GM19328 (cell line): ENCODE data around the gene ETS1.
"Not testable (repeated sequence)": the region's sequence is repeated elsewhere in the genome, so short reads cannot be mapped to it uniquely, and the experiment has no call there.

Experiments used
- ATAC-seq: cut with Tn5 transposase; IDR thresholded peaks from one replicate; pipeline ENCODE4 v1.9.1; 2021; ENCODE audit warnings: mild to moderate bottlenecking, moderate library complexity; ENCODE audit not compliant: unreplicated experiment

ETS1 gene

DNA sequence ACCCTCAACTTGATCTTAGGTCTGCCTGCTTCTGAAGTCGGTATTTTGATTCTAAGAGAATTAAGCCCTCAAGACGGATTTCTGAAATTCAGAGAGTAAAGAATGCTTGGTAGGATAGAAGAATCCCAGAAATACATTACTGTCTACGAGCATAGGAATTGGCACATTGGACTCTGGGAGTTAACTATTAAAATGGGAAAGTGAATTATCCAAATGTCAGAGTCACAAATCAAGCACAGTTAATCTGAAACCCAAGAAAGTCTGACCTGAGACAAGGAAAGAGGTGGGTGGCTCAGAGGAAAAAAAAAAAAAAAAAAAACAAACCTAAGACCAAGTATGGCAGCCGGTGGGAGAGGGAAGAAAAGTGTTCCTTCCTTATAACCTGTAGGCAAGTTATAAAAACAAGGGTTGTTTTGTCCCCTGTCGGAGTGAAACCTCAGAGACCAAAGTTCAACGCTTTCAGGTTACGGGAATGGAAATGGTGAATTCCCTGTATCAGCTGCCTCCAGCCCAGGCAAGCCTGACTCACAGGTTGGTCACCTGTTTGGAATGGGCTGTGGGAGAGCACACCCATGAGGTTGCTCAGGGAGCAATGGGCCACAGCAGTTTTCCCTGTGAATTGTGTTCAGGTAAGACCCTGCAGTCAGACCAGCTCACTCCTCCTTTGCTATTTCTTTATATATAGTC, 139.0 kb downstream of the ETS1 start:
- no peak for ATAC-seq

DNA sequence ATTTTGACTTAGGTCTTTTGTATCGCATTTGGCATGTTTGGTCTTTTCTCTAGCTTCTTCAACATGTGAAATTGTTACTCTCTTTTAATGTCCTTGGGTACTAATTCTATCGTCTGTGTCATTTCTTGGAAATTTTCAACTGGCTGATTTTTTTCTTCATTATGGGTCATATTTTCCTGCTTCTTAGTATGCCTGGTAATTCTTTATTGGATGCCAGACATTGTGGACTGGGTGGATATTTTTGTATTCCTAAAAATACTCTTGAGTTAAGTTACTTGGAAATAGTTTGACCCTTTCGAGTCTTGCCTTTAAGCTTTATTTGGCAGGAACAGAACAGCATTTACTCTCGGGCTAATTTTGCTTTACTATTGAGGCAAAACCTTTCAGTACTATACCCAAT, 140.1 kb downstream of the ETS1 start:
- no peak for ATAC-seq

DNA sequence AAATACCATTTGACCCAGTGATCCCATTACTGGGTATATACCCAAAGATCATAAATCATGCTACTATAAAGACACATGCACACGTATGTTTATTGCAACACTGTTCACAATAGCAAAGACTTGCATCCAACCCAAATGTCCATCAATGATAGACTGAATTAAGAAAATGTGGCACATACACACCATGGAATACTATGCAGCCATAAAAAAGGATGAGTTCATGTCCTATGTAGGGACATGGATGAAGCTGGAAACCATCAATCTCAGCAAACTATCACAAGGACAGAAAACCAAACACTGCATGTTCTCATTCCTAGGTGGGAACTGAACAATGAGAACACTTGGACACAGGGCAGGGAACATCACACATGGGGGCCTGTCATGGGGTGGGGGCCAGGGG, 141.4 kb downstream of the ETS1 start:
- ATAC-seq: not testable (repeated sequence)

DNA sequence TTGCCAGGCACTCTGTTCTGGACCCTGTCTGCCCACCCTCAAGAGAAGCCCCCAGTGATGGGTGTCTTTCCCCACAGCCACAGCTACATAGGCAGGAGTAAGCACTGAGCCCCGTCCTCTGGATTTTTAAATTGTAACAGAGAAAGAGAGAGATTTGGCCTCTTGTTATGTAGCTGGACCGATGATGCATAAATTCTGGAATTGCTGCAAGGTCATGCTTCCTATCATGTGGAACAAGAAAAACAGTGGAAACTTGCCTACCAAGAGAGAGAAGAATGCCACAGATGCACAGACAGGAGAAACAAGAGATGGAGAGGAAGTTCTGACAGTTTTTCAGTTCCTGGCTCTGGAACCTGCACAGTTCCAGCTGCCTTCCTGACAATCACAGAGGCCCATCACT, 150.2 kb downstream of the ETS1 start:
- no peak for ATAC-seq

DNA sequence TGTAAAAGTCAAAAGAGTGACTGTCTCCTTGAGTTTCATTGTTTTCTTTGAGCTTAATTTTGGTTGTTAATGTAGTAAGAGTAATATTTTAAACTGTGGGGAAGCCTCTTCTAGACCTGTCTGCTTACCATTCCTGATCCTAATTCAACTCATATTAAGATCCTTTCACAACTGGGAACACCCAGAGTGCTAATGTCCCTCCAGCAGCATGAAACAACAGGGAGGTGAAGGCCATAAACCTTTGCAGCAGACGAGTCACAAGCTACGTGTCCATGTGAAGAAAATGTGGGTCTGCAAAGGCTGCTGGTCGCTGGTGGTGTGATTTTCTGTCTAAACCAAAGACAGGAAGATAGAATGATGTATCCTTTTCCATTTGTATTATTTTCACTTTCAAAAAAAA, 152.5 kb downstream of the ETS1 start:
- no peak for ATAC-seq

DNA sequence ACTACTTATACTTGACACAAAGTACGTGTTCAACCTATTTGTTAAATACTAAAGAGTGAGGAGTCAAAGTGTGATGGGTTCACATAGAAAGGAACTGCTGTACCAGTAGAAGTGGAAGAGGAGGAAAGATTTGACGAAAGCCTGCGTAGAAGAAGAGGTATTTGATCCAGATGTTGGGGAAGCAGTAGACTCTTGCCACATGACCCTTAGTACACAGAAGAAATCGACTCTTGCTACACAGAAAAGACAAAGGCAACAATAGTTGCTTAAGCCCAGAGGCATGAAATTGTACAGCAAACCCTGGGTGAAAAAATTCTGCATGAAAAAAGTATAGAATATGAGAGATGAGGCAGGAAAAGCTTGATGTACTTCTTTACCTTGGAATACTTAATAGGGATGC, 152.9 kb downstream of the ETS1 start:
- no peak for ATAC-seq

DNA sequence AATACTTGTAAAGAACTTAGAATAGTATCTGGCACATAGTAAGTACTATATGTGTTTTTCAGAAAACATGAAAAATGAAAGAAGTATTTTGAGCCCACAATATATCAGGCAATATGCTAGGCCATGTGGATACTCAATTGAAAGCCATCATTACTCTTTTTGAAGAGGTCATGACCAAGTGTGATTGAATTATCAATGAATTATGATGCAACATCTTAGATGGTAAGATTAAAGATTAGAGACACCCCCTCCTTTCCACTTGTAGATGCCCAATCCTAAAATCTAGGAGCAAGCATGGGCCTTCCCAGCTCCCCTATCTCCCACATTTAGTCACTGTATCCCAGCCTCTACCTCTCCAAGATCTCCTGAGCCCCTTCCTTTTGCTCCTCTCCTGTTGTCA, 154.4 kb downstream of the ETS1 start:
- ATAC-seq: no peak

DNA sequence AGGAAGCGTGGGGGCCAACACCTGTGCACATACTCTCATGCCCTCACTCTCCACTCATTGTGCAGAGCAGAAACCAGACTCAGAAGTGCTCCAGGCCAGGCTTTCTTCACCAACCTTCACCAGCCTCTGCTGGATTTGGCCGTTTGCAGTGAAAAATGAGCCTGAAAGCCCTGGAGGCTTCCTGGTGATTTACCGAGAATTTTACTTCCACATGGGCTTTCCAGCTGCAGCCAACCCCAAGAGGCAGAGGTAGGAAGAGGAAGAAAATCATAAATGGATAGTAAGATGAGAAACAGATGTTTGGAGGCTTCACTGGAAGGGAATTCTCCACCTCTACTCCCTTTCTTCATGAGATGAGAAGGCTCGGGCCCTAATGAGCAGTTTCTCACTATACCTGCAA, 155.4 kb downstream of the ETS1 start:
- ATAC-seq: no peak

DNA sequence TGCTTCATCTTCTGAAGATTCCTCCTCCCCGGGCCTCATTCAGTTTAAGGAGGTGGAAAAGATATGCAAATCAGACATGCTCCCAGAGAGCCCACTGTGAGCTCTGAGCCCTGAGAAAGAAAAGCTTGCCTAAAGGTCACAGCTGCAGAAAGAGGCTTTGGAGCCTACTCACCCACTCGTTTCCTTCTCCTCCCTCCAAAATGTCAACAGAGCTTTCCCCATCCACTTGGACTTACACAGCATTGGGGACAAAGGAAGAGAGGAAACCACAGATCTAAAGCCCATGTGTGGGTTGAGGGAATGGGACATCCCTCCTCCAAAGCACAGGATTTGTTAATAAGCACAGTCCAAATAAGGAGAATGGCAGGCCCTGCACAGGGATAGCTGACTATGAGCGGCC, 158.4 kb downstream of the ETS1 start:
- no peak for ATAC-seq

DNA sequence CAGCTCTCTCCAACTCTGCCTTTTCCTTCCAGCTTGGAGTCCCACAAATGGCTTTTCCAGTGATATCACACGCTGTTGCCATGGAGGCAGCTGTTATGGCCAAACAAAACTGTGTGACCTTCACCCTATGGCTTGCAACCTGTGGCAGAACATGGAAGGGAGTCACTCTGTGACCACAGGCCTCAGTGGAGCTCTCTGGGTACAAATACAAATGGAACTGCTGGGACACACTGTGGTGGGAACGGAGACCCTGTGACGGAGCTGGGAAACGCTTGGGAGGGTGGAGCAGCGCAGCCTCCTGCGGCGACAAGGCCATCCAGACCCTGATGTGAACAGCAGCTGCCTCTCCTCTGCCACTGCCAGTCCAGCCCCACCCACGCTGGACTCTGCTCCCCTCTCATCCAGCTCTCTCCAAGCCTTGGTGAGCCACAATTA, 162.5 kb downstream of the ETS1 start:
- no peak for ATAC-seq

DNA sequence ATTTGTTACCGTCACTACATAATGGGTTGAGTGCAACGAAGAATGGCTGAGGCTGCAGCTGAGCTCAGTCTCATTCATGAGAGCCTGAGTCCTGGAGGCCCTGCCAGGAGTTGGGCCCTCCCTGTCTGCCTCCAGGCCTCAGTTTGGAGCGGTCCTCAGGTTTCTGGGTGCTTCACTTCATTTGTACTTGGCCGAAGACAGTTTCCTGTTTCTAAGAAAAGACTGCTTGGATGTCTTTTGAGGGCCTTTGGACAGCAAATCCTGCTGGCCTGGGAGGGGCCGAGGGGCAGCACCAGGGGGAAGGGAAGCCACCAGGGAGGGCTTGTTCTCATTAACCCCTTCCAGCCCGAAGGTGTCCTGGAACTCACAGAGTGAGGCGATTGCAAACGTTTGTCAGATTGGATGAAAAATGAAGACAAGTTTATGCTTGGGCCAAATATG, 163.1 kb downstream of the ETS1 start:
- ATAC-seq: no peak

DNA sequence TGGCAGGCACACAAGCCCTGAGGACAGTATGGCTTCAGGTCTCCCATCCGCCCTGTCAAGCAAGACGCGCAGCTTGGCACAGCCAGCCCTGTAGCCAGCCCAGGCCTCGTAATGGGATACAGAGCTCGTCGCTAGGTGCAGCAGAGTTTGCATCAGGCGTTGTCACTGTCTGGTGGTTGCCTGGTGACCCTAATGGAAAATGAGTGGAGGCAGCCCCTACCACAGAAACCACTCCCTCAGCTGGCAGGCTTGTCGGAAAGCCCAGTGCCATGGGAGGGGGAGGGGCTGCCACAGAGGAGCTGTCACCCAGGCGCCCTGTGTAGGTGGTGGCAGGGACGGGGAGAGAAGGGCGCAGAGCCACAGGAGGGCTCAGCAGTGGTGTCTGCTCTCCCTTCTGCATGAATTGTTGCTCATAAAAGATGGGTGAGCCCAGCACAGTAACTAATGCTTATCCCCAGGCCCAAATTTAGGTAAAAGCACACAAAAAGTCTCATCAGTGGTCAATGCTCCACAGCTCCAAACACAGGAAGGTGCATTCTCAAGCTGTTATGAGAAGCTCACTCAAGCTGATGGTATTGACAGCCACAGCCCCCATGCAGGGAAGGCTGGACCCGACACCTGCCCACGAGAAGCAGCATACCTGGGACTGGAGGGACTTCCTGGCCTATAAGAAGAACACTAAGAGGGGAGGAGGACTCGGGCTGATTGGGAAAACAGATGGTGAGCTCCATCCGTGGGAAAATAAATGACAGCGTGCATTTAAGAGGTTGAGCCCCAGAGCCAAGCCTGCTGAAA, 164.6 kb downstream of the ETS1 start:
- no peak for ATAC-seq

DNA sequence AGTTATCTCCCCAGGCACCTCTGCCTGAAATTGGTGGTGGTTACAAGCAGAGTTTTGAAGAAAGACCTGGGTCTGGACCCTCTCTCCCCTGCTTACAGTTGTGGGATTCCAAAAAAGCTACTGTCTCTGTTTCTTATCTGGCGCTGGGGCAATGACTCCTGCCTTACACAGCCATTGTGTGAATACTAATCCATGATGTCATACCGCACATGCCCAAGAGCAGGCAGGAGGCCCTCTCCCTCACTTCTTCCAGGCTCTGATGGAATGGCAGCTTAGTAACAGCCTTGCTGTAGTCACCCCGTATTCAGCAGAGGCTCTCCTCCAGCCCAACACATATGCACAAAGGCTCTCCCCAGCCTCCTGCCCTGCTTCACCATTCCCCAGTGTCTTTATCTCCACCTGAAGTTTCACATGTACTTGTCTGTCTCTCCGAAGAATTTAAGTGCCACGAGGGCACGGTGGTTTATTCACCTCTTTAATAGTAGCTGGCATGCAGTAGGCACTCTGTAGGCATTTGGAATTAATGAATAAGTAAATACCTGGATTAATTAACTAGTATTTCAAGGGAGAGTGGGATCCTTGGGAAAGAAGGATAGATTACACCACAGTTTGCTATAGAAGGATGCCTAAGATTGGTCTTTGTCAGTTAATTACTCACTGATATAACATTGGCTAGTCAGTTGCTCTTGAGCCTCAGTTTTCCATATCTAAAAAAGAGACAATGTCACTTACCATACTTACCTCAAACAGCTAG, 165.6 kb downstream of the ETS1 start:
- no peak for ATAC-seq

DNA sequence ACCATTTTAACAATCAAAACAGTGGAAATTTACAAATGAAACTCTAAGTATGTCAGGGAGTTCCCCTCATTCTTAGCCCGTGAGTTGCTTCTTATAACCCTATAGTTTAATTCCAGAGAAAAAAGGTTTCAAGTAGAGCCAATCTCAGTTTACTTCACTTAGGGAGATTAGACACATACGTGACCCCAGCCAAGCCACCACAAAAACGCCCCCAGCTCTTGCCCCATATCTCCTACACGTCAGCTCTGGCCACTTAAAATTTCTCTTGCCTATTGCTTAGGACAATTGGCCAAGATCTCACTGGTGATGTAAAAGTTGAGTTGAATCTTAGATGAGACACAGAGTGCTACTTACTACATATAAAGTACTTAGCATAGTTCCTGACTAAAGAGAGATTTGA, 166.4 kb downstream of the ETS1 start:
- no peak for ATAC-seq

DNA sequence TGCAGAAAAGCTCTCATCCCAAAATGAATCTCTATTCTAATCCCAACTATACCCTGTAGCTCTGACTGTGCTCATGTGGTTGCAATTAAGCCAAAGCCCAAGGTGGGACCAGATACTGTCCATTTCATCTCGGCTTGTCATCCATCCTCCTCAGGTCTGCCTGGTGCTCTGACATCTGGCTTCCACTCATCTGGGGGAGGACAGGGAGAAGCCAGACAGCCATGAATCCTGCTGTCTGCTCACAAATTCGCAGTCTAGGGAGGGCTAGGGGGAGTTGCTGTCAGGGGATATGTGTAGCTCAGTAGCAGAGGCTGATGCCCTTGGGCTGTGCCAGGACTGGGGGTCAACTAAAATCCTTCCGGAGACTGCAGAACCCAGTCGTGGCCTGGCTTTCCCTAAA, 167.1 kb downstream of the ETS1 start:
- no peak for ATAC-seq

DNA sequence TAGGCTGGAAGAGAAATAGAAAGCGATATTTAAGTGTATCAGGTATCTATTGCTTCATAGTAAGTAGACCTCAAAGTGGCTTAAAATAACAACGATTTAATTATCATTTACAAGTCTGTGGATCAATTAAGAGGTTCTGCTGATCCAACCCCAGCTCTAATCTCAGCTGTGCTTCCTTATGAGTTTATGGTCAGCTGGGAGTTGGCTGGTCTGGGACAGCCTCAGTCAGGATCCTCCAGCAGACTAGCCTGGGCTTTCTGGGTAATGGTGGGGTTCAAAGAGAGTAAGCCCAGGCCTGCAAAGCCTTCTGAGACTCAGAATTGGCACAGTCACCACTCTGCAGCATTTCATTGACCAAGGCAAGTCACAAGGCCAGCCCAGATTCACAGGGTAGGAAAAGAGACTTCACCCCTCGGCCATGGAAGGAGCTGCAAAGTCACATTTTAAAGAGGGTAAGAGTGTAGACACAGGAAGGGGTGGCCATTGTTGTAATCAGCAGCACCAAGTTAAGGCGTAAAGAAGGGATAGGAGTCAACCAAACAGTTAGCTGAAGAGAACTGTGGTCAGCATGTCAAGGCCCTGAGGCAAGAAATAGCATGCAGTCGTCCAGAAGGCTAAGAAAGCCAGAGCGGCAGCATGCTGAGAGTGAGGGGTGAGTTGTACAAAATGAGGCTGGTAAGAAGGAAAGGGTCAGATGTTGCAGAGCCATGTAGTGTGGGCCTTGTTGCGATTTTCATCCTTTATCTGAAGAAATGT, 168.2 kb downstream of the ETS1 start:
- no peak for ATAC-seq

DNA sequence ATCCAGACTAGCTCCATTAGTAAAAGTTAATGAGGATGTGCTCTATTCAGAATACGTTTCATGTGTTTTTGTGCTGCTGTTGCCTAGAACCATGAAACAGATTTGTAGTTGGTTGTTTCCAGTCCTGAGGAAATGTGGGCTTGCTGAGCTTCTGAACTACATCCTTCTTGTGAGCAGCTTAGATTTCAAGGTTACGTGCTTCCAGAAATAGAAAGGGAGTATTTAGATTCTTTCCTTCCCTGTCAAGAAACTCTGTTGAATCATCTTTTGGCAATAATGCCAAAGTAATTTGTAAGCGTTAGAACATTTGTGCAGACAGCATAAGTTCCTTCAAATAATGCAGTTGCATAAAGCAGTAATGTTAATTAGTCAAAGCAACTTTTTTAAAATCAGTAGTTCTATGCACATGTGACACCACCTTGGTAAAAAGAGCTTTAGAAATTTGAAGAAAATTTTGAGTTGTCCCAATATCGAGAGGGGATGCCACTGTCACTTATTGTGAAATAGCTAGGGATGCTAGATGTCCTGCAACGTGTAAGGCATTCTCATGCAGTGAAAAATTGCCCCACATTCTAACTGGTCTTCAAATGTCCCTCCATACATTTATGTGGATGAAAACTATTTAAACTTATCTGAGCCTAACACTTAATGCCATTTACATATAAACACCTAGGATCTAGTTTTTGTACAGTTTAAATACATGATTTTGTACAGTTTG, 169.6 kb downstream of the ETS1 start:
- ATAC-seq: no peak

DNA sequence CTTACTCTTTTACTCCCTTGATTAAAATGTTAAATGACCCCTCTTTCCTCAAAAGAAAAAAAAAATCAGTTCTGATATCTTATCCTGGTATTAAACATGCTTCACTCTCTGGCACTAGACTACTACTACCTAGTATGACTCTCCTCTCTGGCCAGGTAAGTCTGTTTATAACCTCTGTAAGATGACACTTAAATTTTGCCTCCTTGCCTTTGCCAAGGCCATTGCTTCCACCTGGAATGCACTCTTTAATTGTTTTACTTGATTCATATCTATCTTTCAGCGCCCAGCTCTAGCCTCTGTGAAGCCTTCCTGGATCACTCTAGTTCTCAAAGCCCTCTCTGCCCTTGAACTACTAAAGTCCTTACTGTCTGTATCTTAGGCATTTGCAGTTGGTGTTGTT, 170.4 kb downstream of the ETS1 start:
- ATAC-seq: no peak

DNA sequence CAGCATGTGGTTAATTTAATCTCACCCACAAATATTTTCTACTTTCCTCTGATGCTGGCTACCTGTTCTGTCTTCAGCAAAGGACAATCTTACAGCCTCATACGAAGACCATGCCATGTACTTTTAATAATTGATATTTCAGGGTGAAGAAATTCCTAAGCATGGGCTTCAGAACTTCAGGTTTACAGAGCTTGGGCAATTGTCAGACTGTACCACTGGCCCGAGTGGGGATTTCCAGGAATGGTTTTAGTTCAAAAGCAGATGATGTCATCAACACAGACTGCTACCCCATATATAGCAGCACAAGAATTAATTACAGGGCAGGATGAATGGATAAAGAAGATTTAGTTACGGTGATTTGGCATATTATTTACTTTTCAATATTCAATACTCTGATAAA, 171.8 kb downstream of the ETS1 start:
- no peak for ATAC-seq
